IMR-90 (cell line): Measurements from ENCODE around the gene C1GALT1C1. TPM values are rescaled to one million over a fixed set of nuclear protein-coding genes. Genes with fewer than 3 reads are reported as not detected.

Experiments
- CHD1 ChIP-seq: IDR thresholded peaks from 2 replicates; pipeline ENCODE4 v1.6.1; 2012; ENCODE audit warnings: low read depth, low read length, improper control_type of control experiment
- CTCF ChIP-seq: conservative IDR thresholded peaks from 2 replicates; pipeline ENCODE4 v1.5.1; 2012; ENCODE audit warnings: mild to moderate bottlenecking, low read depth, low read length, improper control_type of control experiment
- MAFK ChIP-seq: IDR thresholded peaks from 2 replicates; pipeline ENCODE4 v1.6.1; 2012; ENCODE audit warnings: low read depth, low read length, improper control_type of control experiment
- polyA plus RNA-seq, 3 experiments: library from polyadenylated mRNA; depleted of rRNA; stranded (reverse); fragments of >200 nt; gene quantifications; 2 replicates each; pipeline ENCODE4 v1.2.3, GENCODE V29; 2012; ENCODE audit warnings: low replicate concordance in 1 of 3
- total RNA-seq: library from RNA; depleted of rRNA; stranded (reverse); fragments of >200 nt; gene quantifications from 2 replicates; pipeline ENCODE4 v1.2.3, GENCODE V29; 2012

Gene C1GALT1C1
- total and polyA plus RNA-seq, 2 of the 4 experiments (the other 2 are of a cell fraction): 15.2 to 20.0 TPM

- TF ChIP-seq CTCF: no peak
- no peak for TF ChIP-seq MAFK
- TF ChIP-seq CHD1: no peak
Observed at GRCh38 chrX:120629667-120630537, at the start of gene C1GALT1C1 (continued).
